Inferior parietal cortex (tissue), 1 donor: ENCODE results near the gene NFKBIB.
"Not testable (repeated sequence)": the region's sequence is repeated elsewhere in the genome, so short reads cannot be mapped to it uniquely, and the experiment has no call there.

Experiments used
- DNase-seq: peaks from one replicate; pipeline ENCODE4 v3.0.0-alpha.2; 2016; ENCODE audit errors: extremely low spot score

Gene NFKBIB, protein sequence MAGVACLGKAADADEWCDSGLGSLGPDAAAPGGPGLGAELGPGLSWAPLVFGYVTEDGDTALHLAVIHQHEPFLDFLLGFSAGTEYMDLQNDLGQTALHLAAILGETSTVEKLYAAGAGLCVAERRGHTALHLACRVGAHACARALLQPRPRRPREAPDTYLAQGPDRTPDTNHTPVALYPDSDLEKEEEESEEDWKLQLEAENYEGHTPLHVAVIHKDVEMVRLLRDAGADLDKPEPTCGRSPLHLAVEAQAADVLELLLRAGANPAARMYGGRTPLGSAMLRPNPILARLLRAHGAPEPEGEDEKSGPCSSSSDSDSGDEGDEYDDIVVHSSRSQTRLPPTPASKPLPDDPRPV

DNA sequence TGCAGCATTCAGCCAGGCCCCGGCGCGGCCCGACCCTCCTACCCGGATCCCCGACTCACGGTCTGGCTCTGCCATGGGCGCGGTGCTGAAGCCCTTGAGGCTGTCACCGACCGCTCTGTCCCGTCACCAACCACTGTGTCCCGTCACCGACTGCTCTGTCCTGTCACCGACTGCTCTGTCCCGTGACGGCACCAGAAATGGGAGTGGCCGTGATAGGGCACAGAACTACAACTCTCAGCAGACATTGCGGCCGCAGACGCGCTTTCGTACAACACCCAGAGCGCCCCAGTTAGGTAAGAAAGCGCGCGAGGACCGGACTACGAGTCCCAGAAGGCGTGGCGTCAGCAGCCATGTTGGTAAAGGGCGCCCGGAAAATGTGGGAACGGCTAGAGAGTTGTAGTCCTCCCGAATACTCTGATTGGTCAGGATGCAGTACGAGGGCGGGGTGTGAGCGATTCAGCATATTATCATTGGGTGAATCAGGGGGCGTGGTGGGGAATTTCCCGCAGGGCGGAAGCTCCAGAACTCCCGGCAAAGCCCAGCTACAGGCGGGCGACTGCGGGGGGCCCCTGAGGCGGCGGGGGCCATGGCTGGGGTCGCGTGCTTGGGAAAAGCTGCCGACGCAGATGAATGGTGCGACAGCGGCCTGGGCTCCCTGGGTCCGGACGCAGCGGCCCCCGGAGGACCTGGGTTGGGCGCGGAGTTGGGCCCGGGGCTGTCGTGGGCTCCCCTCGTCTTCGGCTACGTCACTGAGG lies at the start of gene NFKBIB, which contains the start of gene SIRT2:
Gene NFKBIB (plus strand): TSS at position 523 of the 755 bp plus-strand sequence. CDS start 64 bp downstream, at position 587.
Gene SIRT2 (minus strand): TSS at position 172 of the 755 bp plus-strand sequence. CDS start 97 bp downstream, at position 75.
- peak; percentile 100 for DNase-seq

DNA sequence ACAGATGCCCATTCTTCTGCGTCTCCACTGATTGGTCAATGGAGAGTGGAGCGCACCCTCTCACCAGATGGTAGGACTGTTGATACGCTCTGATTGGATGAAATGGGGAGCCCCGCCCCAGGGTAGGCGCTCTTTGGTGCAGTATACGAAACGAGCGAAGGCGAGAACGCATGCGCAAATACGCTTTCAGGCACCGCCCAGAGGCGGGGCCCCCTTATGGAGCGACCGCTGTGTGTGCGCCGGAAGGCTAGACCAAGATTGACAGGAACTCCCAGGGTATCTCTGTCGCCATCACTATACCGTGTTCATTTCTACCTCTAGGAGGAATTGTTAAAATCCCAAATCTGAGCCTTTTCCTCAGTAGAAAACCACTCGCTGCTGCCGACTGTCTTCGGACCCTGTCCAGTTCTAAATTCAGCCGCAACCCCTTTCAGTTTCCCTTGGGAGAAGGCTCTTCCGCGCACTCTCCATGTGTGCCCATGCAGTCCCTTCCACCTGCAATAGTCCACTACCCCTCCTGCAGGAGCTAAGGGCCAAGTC lies 49.3 kb upstream of the NFKBIB start:
- no peak for DNase-seq

DNA sequence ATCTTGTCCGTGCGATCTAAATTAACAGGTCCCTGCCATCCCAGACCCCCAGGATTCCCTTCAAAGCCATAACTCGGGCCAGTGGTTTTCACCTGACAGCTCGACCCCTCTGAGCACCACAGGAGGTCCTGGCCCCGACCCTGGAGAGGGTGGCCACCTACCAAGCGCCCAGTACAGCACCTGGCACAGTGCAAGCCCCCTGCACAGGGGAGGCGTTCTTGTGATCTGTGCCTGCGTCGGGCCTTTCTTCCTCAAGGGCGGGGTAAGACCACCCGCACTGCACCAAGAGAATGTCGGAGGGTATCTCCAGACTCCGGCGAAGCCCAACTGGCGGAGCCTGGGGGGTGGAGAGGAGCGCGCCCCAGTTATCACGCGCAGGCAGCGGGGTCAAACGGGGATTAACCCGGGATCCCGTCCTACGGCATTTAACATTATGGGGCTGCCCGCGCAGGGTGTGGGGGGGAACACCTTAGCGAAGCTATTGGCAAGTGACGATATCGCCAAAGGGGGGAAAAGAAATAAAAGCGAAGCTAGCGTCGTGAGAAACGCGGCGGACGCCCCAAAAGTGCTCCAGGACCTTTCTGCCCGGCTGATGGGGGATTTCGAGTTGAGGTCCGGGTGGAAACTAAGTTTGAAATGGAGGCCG lies 48.7 kb upstream of the NFKBIB start:
- peak; percentile 19 for DNase-seq

- DNase-seq, result peak; percentile 90
Observed at GRCh38 chr19:38851622-38852230, 48.0 kb upstream of the NFKBIB start.

- DNase-seq, result no peak
Observed at GRCh38 chr19:38852231-38853044, 47.3 kb upstream of the NFKBIB start.

- no peak for DNase-seq
Observed at GRCh38 chr19:38853214-38853613, 46.6 kb upstream of the NFKBIB start.

GRCh38 chr19:38854961-38855360 lies 44.8 kb upstream of the NFKBIB start:
- not testable (repeated sequence) for DNase-seq

DNA sequence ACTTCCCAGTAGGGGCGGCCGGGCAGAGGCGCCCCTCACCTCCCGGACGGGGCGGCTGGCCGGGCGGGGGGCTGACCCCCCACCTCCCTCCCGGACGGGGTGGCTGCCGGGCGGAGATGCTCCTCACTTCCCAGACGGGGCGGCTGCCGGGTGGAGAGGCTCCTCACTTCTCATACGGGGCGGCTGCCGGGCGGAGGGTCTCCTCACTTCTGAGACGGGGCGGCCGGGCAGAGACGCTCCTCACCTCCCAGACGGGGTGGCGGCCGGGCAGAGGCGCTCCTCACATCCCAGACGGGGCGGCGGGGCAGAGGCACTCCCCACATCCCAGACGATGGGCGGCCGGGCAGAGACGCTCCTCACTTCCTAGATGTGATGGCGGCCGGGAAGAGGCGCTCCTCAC lies 44.0 kb upstream of the NFKBIB start:
- not testable (repeated sequence) for DNase-seq

GRCh38 chr19:38856813-38857212 lies 43.0 kb upstream of the NFKBIB start:
- DNase-seq, result no peak

DNA sequence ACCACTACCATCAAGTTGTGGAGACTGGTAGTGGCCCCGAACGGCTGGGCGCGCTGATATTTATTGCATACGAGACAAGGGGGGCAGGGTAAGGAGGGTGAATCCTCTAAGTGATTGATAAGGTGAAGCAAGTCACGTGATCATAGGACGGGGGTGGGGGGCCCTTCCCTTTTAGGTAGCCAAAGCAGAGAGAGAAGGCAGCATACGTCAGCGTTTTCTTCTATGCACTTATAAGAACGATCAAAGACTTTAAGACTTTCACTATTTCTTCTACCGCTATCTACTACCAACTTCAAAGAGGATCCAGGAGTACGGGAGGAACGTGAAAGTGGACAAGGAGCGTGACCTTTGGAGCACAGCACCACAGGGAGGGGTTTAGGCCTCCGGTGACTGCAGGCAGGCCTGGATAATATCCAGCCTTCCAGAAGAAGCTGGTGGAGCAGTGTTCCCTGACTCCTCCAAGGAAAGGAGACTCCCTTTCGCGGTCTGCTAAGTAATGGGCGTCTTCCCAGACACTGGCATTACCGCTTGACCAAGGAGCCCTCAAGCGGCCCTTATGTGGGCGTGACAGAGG lies 40.1 kb upstream of the NFKBIB start:
- DNase-seq, result not testable (repeated sequence)

GRCh38 chr19:38861368-38861767 lies 38.4 kb upstream of the NFKBIB start:
- no peak for DNase-seq

DNA sequence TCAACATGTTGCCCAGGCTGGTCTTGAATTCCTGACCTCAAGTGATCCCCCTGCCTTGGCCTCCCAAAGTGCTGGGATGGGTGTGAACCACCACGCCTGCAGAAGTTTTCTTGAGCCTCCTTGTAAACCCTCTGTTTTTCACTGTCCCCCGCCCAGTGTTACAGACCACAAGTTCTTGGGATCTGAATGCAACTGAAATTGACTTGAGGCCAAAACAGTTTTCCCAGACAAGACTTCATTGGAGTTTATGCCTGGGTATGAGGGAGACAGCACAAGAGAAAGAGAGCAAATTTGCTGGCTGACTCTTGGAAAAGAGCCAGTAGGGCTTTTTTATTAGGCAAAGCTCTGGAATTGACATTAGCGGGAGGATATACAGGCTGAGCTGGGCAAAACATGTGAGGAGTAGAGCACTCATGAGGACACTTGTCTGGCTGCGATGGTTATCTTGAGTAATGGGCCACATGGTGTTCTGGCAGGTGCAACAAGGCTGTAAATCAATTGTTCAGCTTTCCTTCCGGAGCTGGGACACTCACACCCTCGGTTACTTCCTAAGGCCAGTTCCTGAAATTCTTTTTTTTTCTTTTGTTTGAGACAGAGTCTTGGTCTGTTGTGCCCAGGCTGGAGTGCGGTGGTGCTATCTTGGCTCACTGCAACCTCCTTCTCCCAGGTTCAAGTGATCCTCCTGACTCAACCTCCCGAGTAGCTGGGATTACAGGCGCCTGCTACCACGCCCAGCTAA lies 37.3 kb upstream of the NFKBIB start:
- DNase-seq, result no peak

DNA sequence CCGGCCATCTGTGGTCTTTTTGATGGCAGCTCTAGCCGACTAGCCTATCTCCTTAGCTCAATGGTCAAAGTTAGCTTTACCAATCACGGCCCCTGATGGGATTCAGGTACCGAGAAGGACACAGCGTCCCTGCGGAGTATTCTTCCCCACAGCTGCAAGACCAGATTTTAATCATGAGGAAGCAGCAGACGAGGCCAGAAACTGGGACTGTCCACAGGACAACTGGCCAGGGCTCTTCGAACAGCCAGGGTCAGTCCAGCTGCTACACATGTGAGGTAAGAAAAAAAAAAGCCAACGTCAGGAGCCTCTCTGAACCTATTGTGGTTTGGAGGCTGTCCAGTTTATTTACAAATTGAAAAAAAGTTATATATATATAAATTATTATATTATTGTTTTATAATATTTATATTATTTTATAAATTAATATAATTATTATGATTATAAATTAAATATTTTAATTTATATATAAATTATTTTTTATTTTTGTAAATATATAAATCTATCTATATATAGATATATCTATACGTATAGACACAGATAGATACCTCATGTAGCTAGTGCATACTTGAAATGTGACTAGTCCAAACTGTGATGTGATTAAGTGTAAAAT lies 32.5 kb upstream of the NFKBIB start:
- DNase-seq, result no peak

- DNase-seq, result no peak
Observed at GRCh38 chr19:38868551-38868950, 31.2 kb upstream of the NFKBIB start.

- DNase-seq, result no peak
Observed at GRCh38 chr19:38869160-38869835, 30.5 kb upstream of the NFKBIB start.

DNA sequence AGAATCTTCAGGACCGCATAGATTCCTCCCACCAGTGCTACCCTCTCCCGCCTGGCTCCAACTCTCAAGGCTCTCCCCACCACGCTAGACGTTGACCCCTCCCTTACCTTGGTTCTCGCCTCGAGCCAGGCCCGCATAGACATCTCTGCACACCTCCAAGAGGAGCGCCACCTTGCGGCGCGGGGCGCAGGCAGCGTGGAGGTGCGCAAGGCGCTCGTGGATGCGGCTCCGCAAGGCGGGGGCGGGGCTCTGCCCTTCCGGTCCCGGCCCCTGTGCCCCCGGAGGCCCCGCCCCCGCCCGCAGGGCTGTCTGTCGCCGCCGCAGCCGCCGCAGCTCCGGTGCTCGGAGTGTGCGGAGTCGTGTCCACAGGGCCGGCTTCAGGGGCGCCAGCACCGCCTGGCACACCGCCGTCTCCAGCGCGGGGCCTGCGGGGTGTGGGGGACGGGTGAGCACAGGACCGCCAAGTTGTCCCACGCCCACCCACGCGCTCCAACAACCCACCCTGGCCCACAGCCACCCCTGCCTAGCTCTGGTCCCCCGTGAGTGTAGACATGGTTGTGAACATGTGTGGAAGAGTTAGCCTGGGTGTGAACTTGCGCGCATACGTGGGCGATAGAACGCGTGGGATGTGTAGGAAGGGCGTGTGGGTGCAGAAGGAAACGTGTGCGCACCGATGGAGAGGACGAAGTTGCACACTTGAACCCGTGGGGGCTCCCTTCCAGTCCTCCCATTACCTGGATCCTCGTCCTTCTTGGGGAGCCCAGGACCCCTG lies 29.7 kb upstream of the NFKBIB start:
- DNase-seq, result peak; percentile 65

DNA sequence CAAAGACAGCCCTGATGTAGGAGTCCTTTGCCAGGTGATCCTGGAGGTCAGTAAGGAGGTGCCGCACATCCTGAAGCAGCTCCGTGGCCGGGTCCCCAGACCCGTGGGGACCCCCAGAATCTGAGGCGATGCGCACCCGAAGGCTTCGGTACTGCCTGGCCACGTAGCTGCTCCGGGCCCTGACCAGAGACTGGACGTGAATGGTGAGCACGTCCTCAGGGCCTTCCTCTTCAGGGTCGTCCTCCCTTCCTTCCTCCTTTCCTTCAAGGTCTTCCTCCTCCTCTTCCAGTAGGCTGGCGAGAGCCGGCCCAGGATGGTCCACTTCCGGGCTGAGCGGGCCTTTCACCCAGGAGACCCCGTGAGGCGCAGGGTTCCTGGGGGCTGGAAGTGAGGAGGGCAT lies 29.2 kb upstream of the NFKBIB start:
- DNase-seq, result no peak

- DNase-seq, result not testable (repeated sequence)
Observed at GRCh38 chr19:38873400-38873799, 26.4 kb upstream of the NFKBIB start.
